K562 (cell line): ENCODE measurements around the gene GJC2. TPM values are rescaled to one million over a fixed set of nuclear protein-coding genes. Genes with fewer than 3 reads are reported as not detected.

ENCODE experiments used
- ATAC-seq: fragments of 200-7000 bp; cut with Tn5 transposase; 3 replicates; pipeline ENCODE4 v1.9.1; 2020; ENCODE audit warnings: moderate library complexity
- BruUV-seq: library from RNA; stranded (reverse); fragments of 400-500 nt; replicated peaks from 2 replicates; lab custom pipeline; 2021; lab: Mats Ljungman, UMichigan
- CTCF ChIA-PET: fragments of 300-600 bp; formaldehyde crosslinking; extraction: SDS; loops from one replicate; lab custom pipeline; 2021; ENCODE audit warnings: low intra/inter-chr PET ratio; lab: Yijun Ruan, JAX
- POLR2A ChIA-PET: fragments of 300-600, 350-650 bp; sonication (Branson Sonifier 250); formaldehyde crosslinking; extraction: SDS; loops from one replicate; lab custom pipeline; 2021; ENCODE audit warnings: antibody characterized with exemption, inconsistent platforms; lab: Yijun Ruan, JAX
- DNase-seq, 4 experiments: peaks; one replicate each; pipeline versions ENCODE4 v3.0.0 to v3.0.0-alpha.2; 2011 to 2018; ENCODE audit warnings: low spot score in 3 of 4, mixed read lengths in 3 of 4; ENCODE audit errors: extremely low read depth in 1 of 4
- FAIRE-seq: peaks from 2 replicates; lab custom pipeline; 2011; peaks lifted over from hg19 to GRCh38; lab: Jason Lieb, UNC
- H2AFZ ChIP-seq: 2 replicates; pipeline ENCODE4 v1.6.0; 2011; ENCODE audit warnings: low read depth, low read length, control low read depth, inconsistent platforms
- H3K27ac ChIP-seq: fragments of 200-600 bp; 3 replicates; pipeline ENCODE4 v1.8.0; 2011; ENCODE audit warnings: low read depth, mild to moderate bottlenecking, control low read depth, inconsistent platforms, low read length, moderate library complexity, mixed read lengths; ENCODE audit errors: extremely low read depth
- H3K27me3 ChIP-seq, 2 experiments: fragments of 300-600 bp in 1 of 2; 2 replicates in 1 of 2; 3 replicates in 1 of 2; pipeline versions ENCODE4 v1.6.0 to v1.8.0; 2011; ENCODE audit warnings: inconsistent platforms in 2 of 2, low read length in 2 of 2, mild to moderate bottlenecking in 1 of 2, mixed read lengths in 1 of 2, moderate library complexity in 1 of 2; ENCODE audit not compliant: control insufficient read depth in 2 of 2, insufficient read depth in 2 of 2
- H3K36me3 ChIP-seq: fragments of 300-600 bp; 3 replicates; pipeline ENCODE4 v1.8.0; 2011; ENCODE audit warnings: mild to moderate bottlenecking, low read length, inconsistent platforms; ENCODE audit not compliant: control insufficient read depth, insufficient read depth
- H3K4me1 ChIP-seq, 2 experiments: fragments of 200-600 bp in 1 of 2; replicated peaks in 1 of 2; 2 replicates in 1 of 2; 3 replicates in 1 of 2; pipeline versions ENCODE4 v1.5.1 to v1.8.0; 2011; ENCODE audit warnings: inconsistent platforms in 2 of 2, low read length in 2 of 2, mild to moderate bottlenecking in 1 of 2, mixed read lengths in 1 of 2, moderate library complexity in 1 of 2; ENCODE audit not compliant: control insufficient read depth in 2 of 2, insufficient read depth in 2 of 2
- H3K4me2 ChIP-seq: 2 replicates; pipeline ENCODE4 v1.6.1; 2011; ENCODE audit warnings: low read length, control low read depth, inconsistent platforms, mixed read lengths; ENCODE audit not compliant: insufficient read depth
- H3K4me3 ChIP-seq: fragments of 200-600 bp; sonication (generic), shearing (Covaris generic); 2 replicates; pipeline ENCODE4 v1.5.1; 2016; ENCODE audit warnings: control low read depth, inconsistent platforms
- H3K79me2 ChIP-seq: fragments of 200-600 bp; 3 replicates; pipeline ENCODE4 v1.8.0; 2011; ENCODE audit warnings: low read length, inconsistent platforms; ENCODE audit not compliant: control insufficient read depth, insufficient read depth
- H3K9ac ChIP-seq, 2 experiments: 2 replicates each; pipeline versions ENCODE4 v1.6.0 to v1.6.1; 2011; ENCODE audit warnings: low read depth in 2 of 2, low read length in 2 of 2, control low read depth in 1 of 2, inconsistent platforms in 1 of 2, mild to moderate bottlenecking in 1 of 2, mixed read lengths in 1 of 2; ENCODE audit not compliant: insufficient read depth in 1 of 2
- H3K9me1 ChIP-seq: one replicate; pipeline ENCODE4 v1.6.0; 2011; ENCODE audit warnings: inconsistent platforms, mild to moderate bottlenecking, low read length, moderate library complexity; ENCODE audit not compliant: control insufficient read depth, insufficient read depth
- H3K9me3 ChIP-seq: replicated peaks from 2 replicates; pipeline ENCODE4 v1.5.1; 2011; ENCODE audit warnings: low read depth, low read length, inconsistent platforms; ENCODE audit not compliant: control insufficient read depth, insufficient read depth
- H4K20me1 ChIP-seq: replicated peaks from 2 replicates; pipeline ENCODE4 v1.6.1; 2011; ENCODE audit warnings: low read length, inconsistent platforms, mixed read lengths; ENCODE audit not compliant: control insufficient read depth, insufficient read depth
- BDP1 ChIP-seq: IDR thresholded peaks from 3 replicates; pipeline ENCODE4 v1.6.1; 2011; ENCODE audit not compliant: insufficient read length, insufficient read depth
- LARP7 ChIP-seq: fragments of 450-650 bp; IDR thresholded peaks from 2 replicates; pipeline ENCODE4 v1.6.1; 2016
- OTX1 ChIP-seq: fragments of 450-650 bp; formaldehyde crosslinking; IDR thresholded peaks from 2 replicates; pipeline ENCODE4 v1.4.0; 2022; ENCODE audit warnings: mild to moderate bottlenecking
- PHF21A ChIP-seq: fragments of 450-650 bp; IDR thresholded peaks from 2 replicates; pipeline ENCODE4 v1.6.1; 2017; ENCODE audit warnings: low read depth, borderline replicate concordance
- ZNF232 ChIP-seq: sonication (generic); formaldehyde crosslinking; IDR thresholded peaks from 2 replicates; pipeline ENCODE4 v1.8.0; 2022; ENCODE audit warnings: mild to moderate bottlenecking, missing genetic modification reagents
- ZNF282 ChIP-seq: sonication (generic); formaldehyde crosslinking; IDR thresholded peaks from 2 replicates; pipeline ENCODE4 v1.8.1; 2023; ENCODE audit warnings: missing genetic modification reagents
- WGBS: fragments of 100-300 bp; shearing (Covaris generic); methylation state at CpG from one replicate; pipeline ENCODE4 v1.1.6; 2016; ENCODE audit warnings: low coverage, mixed read lengths; ENCODE audit not compliant: insufficient coverage; ENCODE audit errors: missing lambda C conversion rate; 5-methylcytosine and 5-hydroxymethylcytosine counted together
- in situ Hi-C: fragments of 300-500 bp; cut with MboI; formaldehyde crosslinking; loops from 4 replicates; pipeline ENCODE4 v1.15.0; 2018; ENCODE audit warnings: inconsistent platforms, mixed read lengths
- intact Hi-C: fragments of 100-400 bp; cut with micrococcal nuclease; formaldehyde crosslinking; loops from 2 replicates; pipeline ENCODE4 v1.14.2; 2022
- polyA plus RNA-seq, 8 experiments: library from polyadenylated mRNA; depleted of rRNA in 4 of 8; stranded (reverse) in 5 of 8; unstranded in 3 of 8; fragments of >200 nt; fragmentation: Nextera tagmentation in 2 of 8; fragmentation: Illumina TruSeq in 1 of 8; extraction: Ambion mirVana in 2 of 8; extraction: Trizol in 1 of 8; gene quantifications; 2 replicates each; pipeline versions ENCODE4 v1.2.1 to v1.2.3, GENCODE V29; 2011 to 2014; ENCODE audit warnings: inconsistent platforms in 1 of 8, missing spikeins in 1 of 8
- total RNA-seq, 7 experiments: library from RNA; depleted of rRNA in 6 of 7; stranded (reverse); fragments of >200 nt in 6 of 7; fragmentation: Illumina TruSeq in 2 of 7; extraction: Trizol in 2 of 7; gene quantifications; 2 replicates each; pipeline versions ENCODE4 v1.2.1 to v1.2.3, GENCODE V29; 2011 to 2021; ENCODE audit warnings: low replicate concordance in 1 of 7
- TF ChIP-seq, protein P1 (sequence below): IDR thresholded peaks from 3 replicates; pipeline ENCODE4 v1.6.1; 2011; ENCODE audit warnings: borderline replicate concordance, mild to moderate bottlenecking, moderate library complexity; ENCODE audit not compliant: insufficient read length; ENCODE audit errors: extremely low read depth
- TF ChIP-seq, protein P2 (sequence below): fragments of 250-450 bp; sonication (Bioruptor Pico); IDR thresholded peaks from 2 replicates; pipeline ENCODE4 v1.5.0; 2021

Gene GJC2
- total and polyA plus RNA-seq, 9 of the 15 experiments (the other 6 are each of a cell fraction or from before 2014, with no cell fraction given), result 0.03 to 0.62 (median 0.11) TPM; not detected in 2

- Histone ChIP-seq H2AFZ (no peak overlapping the region), H3K27me3 (no peaks in the 10 kb centered on the region), H3K9ac (peak overlapping the region in 1 of 2 experiments; percentile 39; a peak in 2 of 4 replicates), H3K36me3 (peaks cover 10% of the 10 kb centered on the region; the same call in 2 of the 3 replicates), H3K9me3 (no peaks in the 10 kb centered on the region), H3K79me2 (peaks cover 4% of the 10 kb centered on the region; the same call in 1 of the 3 replicates), H3K4me1 (peaks cover 5 to 55% of the 10 kb centered on the region in 2 experiments; a peak in 3 of 5 replicates), H3K9me1 (no peaks in the 10 kb centered on the region), H3K4me2 (no peak overlapping the region), H4K20me1 (peaks cover 6% of the 10 kb centered on the region), H3K4me3 (no peak overlapping the region), H3K27ac (no peak overlapping the region)
- in situ Hi-C loops (no loop called here), intact Hi-C loops (no loop called here)
- no TSS peak for BruUV-seq
- DNase-seq (no peak), FAIRE-seq (no peak), ATAC-seq (no peak)
- CTCF ChIA-PET, result no interaction called here
- TF ChIP-seq LARP7, result no peak
- TF ChIP-seq, protein P1, sequence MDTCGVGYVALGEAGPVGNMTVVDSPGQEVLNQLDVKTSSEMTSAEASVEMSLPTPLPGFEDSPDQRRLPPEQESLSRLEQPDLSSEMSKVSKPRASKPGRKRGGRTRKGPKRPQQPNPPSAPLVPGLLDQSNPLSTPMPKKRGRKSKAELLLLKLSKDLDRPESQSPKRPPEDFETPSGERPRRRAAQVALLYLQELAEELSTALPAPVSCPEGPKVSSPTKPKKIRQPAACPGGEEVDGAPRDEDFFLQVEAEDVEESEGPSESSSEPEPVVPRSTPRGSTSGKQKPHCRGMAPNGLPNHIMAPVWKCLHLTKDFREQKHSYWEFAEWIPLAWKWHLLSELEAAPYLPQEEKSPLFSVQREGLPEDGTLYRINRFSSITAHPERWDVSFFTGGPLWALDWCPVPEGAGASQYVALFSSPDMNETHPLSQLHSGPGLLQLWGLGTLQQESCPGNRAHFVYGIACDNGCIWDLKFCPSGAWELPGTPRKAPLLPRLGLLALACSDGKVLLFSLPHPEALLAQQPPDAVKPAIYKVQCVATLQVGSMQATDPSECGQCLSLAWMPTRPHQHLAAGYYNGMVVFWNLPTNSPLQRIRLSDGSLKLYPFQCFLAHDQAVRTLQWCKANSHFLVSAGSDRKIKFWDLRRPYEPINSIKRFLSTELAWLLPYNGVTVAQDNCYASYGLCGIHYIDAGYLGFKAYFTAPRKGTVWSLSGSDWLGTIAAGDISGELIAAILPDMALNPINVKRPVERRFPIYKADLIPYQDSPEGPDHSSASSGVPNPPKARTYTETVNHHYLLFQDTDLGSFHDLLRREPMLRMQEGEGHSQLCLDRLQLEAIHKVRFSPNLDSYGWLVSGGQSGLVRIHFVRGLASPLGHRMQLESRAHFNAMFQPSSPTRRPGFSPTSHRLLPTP, result no peak
- TF ChIP-seq ZNF282 (CRISPR knock-in tag), result no peak
- no peak for TF ChIP-seq OTX1
- no peak for TF ChIP-seq ZNF232 (CRISPR knock-in tag)
- TF ChIP-seq PHF21A, result no peak
- no peak for TF ChIP-seq BDP1
- TF ChIP-seq, protein P2, sequence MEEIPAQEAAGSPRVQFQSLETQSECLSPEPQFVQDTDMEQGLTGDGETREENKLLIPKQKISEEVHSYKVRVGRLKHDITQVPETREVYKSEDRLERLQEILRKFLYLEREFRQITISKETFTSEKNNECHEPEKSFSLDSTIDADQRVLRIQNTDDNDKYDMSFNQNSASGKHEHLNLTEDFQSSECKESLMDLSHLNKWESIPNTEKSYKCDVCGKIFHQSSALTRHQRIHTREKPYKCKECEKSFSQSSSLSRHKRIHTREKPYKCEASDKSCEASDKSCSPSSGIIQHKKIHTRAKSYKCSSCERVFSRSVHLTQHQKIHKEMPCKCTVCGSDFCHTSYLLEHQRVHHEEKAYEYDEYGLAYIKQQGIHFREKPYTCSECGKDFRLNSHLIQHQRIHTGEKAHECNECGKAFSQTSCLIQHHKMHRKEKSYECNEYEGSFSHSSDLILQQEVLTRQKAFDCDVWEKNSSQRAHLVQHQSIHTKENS (CRISPR knock-in tag), result no peak
- WGBS, result 56% methylated on average over 19 of the region's 21 CpGs
- POLR2A ChIA-PET, result interaction anchor here (0.5 to 2.2 kb wide), 6 partner anchors 8 to 295 kb away, joined by 3 to 19 read pairs (median 5); partner anchors contain the start of gene IBA57
Observed at GRCh38 chr1:228172591-228173527, 23.1 kb downstream of the GJC2 start.
